Loucy (cell line): ENCODE results near the gene SND1.

Experiments
- H2AFZ ChIP-seq: fragments of 200-600 bp; sonication (generic); 2 replicates; pipeline ENCODE4 v1.6.0; 2016; ENCODE audit warnings: antibody characterized with exemption, mild to moderate bottlenecking, low read length, moderate library complexity
- H3F3A ChIP-seq: fragments of 200-600 bp; 2 replicates; pipeline ENCODE4 v1.6.0; 2016; ENCODE audit warnings: antibody characterized with exemption, low read depth, mild to moderate bottlenecking
- H3K27me3 ChIP-seq: fragments of 200-600 bp; sonication (generic); 2 replicates; pipeline ENCODE4 v1.6.1; 2014; ENCODE audit warnings: low read length, mild to moderate bottlenecking; ENCODE audit not compliant: insufficient read depth, poor library complexity, severe bottlenecking
- H3K36me3 ChIP-seq: fragments of 200-600 bp; sonication (generic); 2 replicates; pipeline ENCODE4 v1.6.1; 2016; ENCODE audit warnings: low read length; ENCODE audit not compliant: insufficient read depth
- H3K4me1 ChIP-seq: fragments of 200-600 bp; sonication (generic); 2 replicates; pipeline ENCODE4 v1.5.1; 2014; ENCODE audit warnings: low read length, mild to moderate bottlenecking; ENCODE audit not compliant: insufficient read depth, poor library complexity, severe bottlenecking
- H3K4me2 ChIP-seq: fragments of 200-600 bp; sonication (generic); 2 replicates; pipeline ENCODE4 v1.6.0; 2014; ENCODE audit warnings: antibody characterized with exemption, low read length, low read depth, mild to moderate bottlenecking; ENCODE audit not compliant: poor library complexity, severe bottlenecking
- H3K4me3 ChIP-seq: fragments of 200-600 bp; sonication (generic); 2 replicates; pipeline ENCODE4 v1.5.1; 2014; ENCODE audit warnings: low read length, mild to moderate bottlenecking, mixed read lengths; ENCODE audit not compliant: poor library complexity, severe bottlenecking
- H3K79me2 ChIP-seq: fragments of 200-600 bp; sonication (generic); 2 replicates; pipeline ENCODE4 v1.6.1; 2014; ENCODE audit warnings: low read length; ENCODE audit not compliant: insufficient read depth
- H3K9ac ChIP-seq: fragments of 200-600 bp; sonication (generic); 2 replicates; pipeline ENCODE4 v1.6.0; 2014; ENCODE audit warnings: mild to moderate bottlenecking, low read depth, low read length, moderate library complexity; ENCODE audit not compliant: poor library complexity, severe bottlenecking
- H3K9me2 ChIP-seq: fragments of 200-600 bp; sonication (generic); replicated peaks from 2 replicates; pipeline ENCODE4 v1.6.1; 2016; ENCODE audit warnings: low read depth, low read length, mixed read lengths
- H3K9me3 ChIP-seq: fragments of 200-600 bp; sonication (generic); 2 replicates; pipeline ENCODE4 v1.6.1; 2014; ENCODE audit warnings: mild to moderate bottlenecking, antibody characterized with exemption, low read length, low read depth; ENCODE audit not compliant: insufficient read depth
- H4K20me1 ChIP-seq: fragments of 200-600 bp; sonication (generic); 2 replicates; pipeline ENCODE4 v1.6.0; 2014; ENCODE audit warnings: antibody characterized with exemption, low read length, mild to moderate bottlenecking; ENCODE audit not compliant: insufficient read depth, poor library complexity, severe bottlenecking
- CTCF ChIP-seq: fragments of 200-600 bp; sonication (generic); conservative IDR thresholded peaks from 2 replicates; pipeline ENCODE4 v1.5.1; 2014; ENCODE audit warnings: mild to moderate bottlenecking, antibody characterized with exemption, low read length
- EZH2phosphoT487 ChIP-seq: fragments of 200-600 bp; IDR thresholded peaks from 2 replicates; pipeline ENCODE4 v1.6.1; 2018; ENCODE audit warnings: antibody characterized with exemption, mild to moderate bottlenecking, moderate library complexity, borderline replicate concordance

Gene SND1

GRCh38 chr7:127881564-127881963, 229.6 kb downstream of the SND1 start:
- no peaks in the 10 kb centered on the region for H3K27me3 ChIP-seq
- H3K9me2 ChIP-seq: no peaks in the 10 kb centered on the region
- no peaks in the 10 kb centered on the region for H3F3A ChIP-seq
- H4K20me1 ChIP-seq: peaks cover 11% of the 10 kb centered on the region
- H3K4me1 ChIP-seq: peaks cover 20% of the 10 kb centered on the region
- TF ChIP-seq CTCF (no peak), EZH2phosphoT487 (no peak)
- H3K36me3 ChIP-seq: no peaks in the 10 kb centered on the region
- no peak overlapping the region for H2AFZ ChIP-seq
- H3K9me3 ChIP-seq: no peaks in the 10 kb centered on the region
- H3K79me2 ChIP-seq: 0 out of 2 replicates have a peak, but pooled peaks cover 4% of the 10 kb centered on the region
- no peak overlapping the region for H3K4me3 ChIP-seq
- no peak overlapping the region for H3K9ac ChIP-seq
- H3K4me2 ChIP-seq: no peak overlapping the region

DNA sequence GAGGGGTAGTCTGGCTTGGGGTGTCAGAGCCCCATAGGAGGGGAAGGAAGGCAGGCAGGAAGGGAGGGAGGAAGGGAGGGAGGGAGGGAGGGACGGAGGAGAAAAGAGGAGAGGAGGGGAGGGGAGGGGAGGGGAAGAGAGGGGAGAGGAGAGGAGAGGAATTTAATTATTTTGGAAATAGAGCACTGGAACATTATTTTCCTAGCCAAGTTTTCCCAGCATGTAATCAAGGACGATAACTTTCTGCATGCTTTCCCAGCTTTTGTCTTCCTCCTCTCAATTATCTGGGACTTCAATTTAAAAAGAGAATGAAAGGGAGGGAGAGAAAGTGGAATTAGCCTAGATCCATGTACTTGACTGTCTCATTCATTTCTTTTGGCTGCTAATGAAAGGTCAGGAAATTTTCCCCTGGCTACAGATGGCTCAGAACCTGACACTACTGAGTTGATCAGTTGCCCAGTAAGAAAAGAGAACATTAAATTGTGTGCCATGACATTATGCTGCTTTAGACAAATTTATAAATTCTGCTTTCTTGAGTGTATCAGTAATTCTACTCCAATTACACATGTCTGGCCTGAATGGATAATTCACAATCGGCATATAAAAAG, 230.4 kb downstream of the SND1 start:
- no peaks in the 10 kb centered on the region for H3K36me3 ChIP-seq
- TF ChIP-seq CTCF (no peak), EZH2phosphoT487 (no peak)
- H3K79me2 ChIP-seq: 0 out of 2 replicates have a peak, but pooled peaks cover 4% of the 10 kb centered on the region
- H3K4me2 ChIP-seq: no peak overlapping the region
- peaks cover 20% of the 10 kb centered on the region for H3K4me1 ChIP-seq
- H2AFZ ChIP-seq: no peak overlapping the region
- H3K9me2 ChIP-seq: no peaks in the 10 kb centered on the region
- no peak overlapping the region for H3K4me3 ChIP-seq
- no peak overlapping the region for H3K9ac ChIP-seq
- no peaks in the 10 kb centered on the region for H3F3A ChIP-seq
- no peaks in the 10 kb centered on the region for H3K9me3 ChIP-seq
- H4K20me1 ChIP-seq: peaks cover 11% of the 10 kb centered on the region
- no peaks in the 10 kb centered on the region for H3K27me3 ChIP-seq

DNA sequence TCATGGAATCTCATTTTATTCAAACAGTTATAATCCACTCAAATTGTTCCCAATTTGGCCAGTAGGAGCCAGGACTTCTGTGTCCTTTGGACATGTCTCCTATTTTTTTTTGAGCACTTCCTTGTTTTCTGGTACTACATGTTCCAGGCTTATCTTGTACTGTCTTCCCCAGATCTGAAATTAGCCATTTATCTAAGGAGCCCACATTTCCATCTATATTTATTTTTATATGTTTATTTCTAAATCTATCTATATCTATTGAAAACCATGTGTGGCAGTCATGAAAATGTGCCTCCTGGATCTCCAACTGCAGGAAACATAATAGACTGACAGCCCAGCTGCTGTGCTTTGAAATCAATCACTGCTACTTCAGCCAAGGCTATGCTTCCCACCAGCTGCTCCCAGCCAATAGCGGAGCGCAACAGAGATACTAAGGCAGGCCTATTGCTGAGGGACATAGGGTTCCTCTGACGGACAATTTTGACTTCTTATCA, 232.1 kb downstream of the SND1 start:
- H3K4me1 ChIP-seq: peaks cover 20% of the 10 kb centered on the region
- H3K4me2 ChIP-seq: no peak overlapping the region
- H3K9me3 ChIP-seq: no peaks in the 10 kb centered on the region
- H3K9ac ChIP-seq: no peak overlapping the region
- no peaks in the 10 kb centered on the region for H3K79me2 ChIP-seq
- no peaks in the 10 kb centered on the region for H3F3A ChIP-seq
- no peak for TF ChIP-seq CTCF
- TF ChIP-seq EZH2phosphoT487: no peak
- no peak overlapping the region for H2AFZ ChIP-seq
- H3K4me3 ChIP-seq: no peak overlapping the region
- H4K20me1 ChIP-seq: peaks cover 9% of the 10 kb centered on the region
- no peaks in the 10 kb centered on the region for H3K9me2 ChIP-seq
- H3K27me3 ChIP-seq: no peaks in the 10 kb centered on the region
- peaks cover 15% of the 10 kb centered on the region; the same call in 1 of the 2 replicates for H3K36me3 ChIP-seq
